Naive B cell (primary cell): ENCODE measurements around the gene TNNT2. TPM values are rescaled to one million over a fixed set of nuclear protein-coding genes. Genes with fewer than 3 reads are reported as not detected.

Experiments
- ATAC-seq, 2 donors: fragments of 150-1000 bp; cut with Tn5 transposase; 2 replicates each; pipeline ENCODE4 v1.10.0; 2021; ENCODE audit warnings: low read depth in 2 of 2, mild to moderate bottlenecking in 2 of 2, moderate library complexity in 2 of 2
- DNase-seq: peaks from one replicate; pipeline ENCODE4 v3.0.0; 2022
- H3K27ac Mint-ChIP-seq, 6 donors: one replicate each; pipeline ENCODE4 v1.8.0; 2020 to 2022; ENCODE audit warnings: mild to moderate bottlenecking in 6 of 6, mixed read lengths in 6 of 6, moderate library complexity in 5 of 6, inconsistent platforms in 2 of 6
- H3K27me3 Mint-ChIP-seq, 3 donors: one replicate each; pipeline ENCODE4 v1.8.0; 2021 to 2022; ENCODE audit warnings: mixed read lengths in 3 of 3, mild to moderate bottlenecking in 1 of 3
- H3K36me3 Mint-ChIP-seq, 2 donors: one replicate each; pipeline ENCODE4 v1.8.0; 2020 to 2022; ENCODE audit warnings: mixed read lengths in 2 of 2, inconsistent platforms in 1 of 2, mild to moderate bottlenecking in 1 of 2
- H3K4me1 Mint-ChIP-seq, 3 donors: one replicate each; pipeline ENCODE4 v1.8.0; 2020 to 2022; ENCODE audit warnings: mixed read lengths in 3 of 3, inconsistent platforms in 1 of 3, mild to moderate bottlenecking in 1 of 3, moderate library complexity in 1 of 3
- H3K4me3 Mint-ChIP-seq, 8 donors: one replicate each; pipeline ENCODE4 v1.8.0; 2020 to 2022; ENCODE audit warnings: mild to moderate bottlenecking in 8 of 8, mixed read lengths in 8 of 8, moderate library complexity in 8 of 8, inconsistent platforms in 2 of 8
- H3K9me3 Mint-ChIP-seq, 7 donors: one replicate each; pipeline ENCODE4 v1.8.0; 2020 to 2022; ENCODE audit warnings: mixed read lengths in 7 of 7, mild to moderate bottlenecking in 5 of 7, inconsistent platforms in 2 of 7, moderate library complexity in 1 of 7
- polyA plus RNA-seq, 6 donors: library from polyadenylated mRNA; unstranded; fragments of 300-500 nt; fragmentation: Illumina TruSeq; gene quantifications; one replicate each; pipeline ENCODE4 v1.2.3, GENCODE V29; 2021; ENCODE audit warnings: low read depth in 6 of 6

The TNNT2 gene
- polyA plus RNA-seq, 6 donors from 2014 or later: not detected

DNA sequence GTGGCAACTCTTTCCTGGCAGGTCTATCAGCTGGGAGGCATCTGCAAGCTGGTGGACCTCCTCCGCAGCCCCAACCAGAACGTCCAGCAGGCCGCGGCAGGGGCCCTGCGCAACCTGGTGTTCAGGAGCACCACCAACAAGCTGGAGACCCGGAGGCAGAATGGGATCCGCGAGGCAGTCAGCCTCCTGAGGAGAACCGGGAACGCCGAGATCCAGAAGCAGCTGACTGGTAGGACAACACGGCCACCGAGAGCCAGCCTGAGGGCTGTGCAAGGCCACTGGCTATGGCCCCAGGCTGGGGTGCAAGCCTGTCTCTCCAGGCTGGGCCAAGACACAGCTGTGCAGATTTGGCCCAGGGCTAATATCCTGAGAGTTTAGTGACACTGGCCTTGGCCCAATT is 59.9 kb downstream of the TNNT2 start:
- no peak overlapping the region for H3K27ac Mint-ChIP-seq
- ATAC-seq: no peak
- DNase-seq: no peak
- H3K4me1 Mint-ChIP-seq: no peaks in the 10 kb centered on the region
- H3K36me3 Mint-ChIP-seq: no peaks in the 10 kb centered on the region
- H3K9me3 Mint-ChIP-seq: peaks cover 0 to 10% (median 0%) of the 10 kb centered on the region in 7 donors
- peaks cover 6 to 26% (median 14%) of the 10 kb centered on the region in 3 donors for H3K27me3 Mint-ChIP-seq
- peak overlapping the region in 1 of 8 donors; percentile 6 for H3K4me3 Mint-ChIP-seq

DNA sequence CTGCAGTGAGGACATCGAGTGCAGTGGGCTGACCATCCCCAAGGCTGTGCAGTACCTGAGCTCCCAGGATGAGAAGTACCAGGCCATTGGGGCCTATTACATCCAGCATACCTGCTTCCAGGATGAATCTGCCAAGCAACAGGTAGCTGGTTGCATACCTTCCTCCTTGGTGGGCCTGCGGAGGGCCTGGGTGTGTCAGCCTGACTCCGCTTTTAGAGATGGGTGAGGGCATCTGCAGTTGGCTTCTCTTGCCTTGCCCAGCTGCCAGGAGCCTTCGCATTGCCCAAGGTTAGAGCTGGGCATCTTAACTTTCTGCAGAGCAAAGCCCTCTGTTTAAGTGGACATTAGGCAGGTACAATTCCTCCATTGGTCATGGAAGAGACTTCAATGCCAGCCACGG is 60.9 kb downstream of the TNNT2 start:
- Mint-ChIP-seq H3K36me3 (no peaks in the 10 kb centered on the region), H3K27me3 (peaks cover 8 to 27% (median 14%) of the 10 kb centered on the region in 3 donors), H3K4me3 (no peak overlapping the region), H3K4me1 (no peaks in the 10 kb centered on the region), H3K27ac (no peak overlapping the region), H3K9me3 (peaks cover 0 to 10% (median 0%) of the 10 kb centered on the region in 7 donors)
- ATAC-seq (no peak), DNase-seq (no peak)

GRCh38 chr1:201313086-201313485 is 64.4 kb downstream of the TNNT2 start:
- Mint-ChIP-seq H3K36me3 (no peaks in the 10 kb centered on the region), H3K4me3 (no peak overlapping the region), H3K9me3 (peaks cover 0 to 5% (median 0%) of the 10 kb centered on the region in 7 donors), H3K4me1 (no peaks in the 10 kb centered on the region), H3K27ac (no peak overlapping the region), H3K27me3 (peaks cover 25 to 47% (median 31%) of the 10 kb centered on the region in 3 donors)
- DNase-seq (no peak), ATAC-seq (no peak)

- no peaks in the 10 kb centered on the region for H3K4me1 Mint-ChIP-seq
- H3K9me3 Mint-ChIP-seq: peaks cover 0 to 5% (median 0%) of the 10 kb centered on the region in 7 donors
- H3K4me3 Mint-ChIP-seq: no peak overlapping the region
- no peak overlapping the region for H3K27ac Mint-ChIP-seq
- H3K36me3 Mint-ChIP-seq: no peaks in the 10 kb centered on the region
- H3K27me3 Mint-ChIP-seq: peaks cover 23 to 51% (median 35%) of the 10 kb centered on the region in 3 donors
- DNase-seq (no peak), ATAC-seq (no peak)
These were observed 65.2 kb downstream of the TNNT2 start for GRCh38 chr1:201312298-201312697.

GRCh38 chr1:201311356-201312011 is 66.0 kb downstream of the TNNT2 start:
- no peak for DNase-seq
- Mint-ChIP-seq H3K4me3 (no peak overlapping the region), H3K4me1 (no peaks in the 10 kb centered on the region), H3K27me3 (peaks cover 23 to 44% (median 35%) of the 10 kb centered on the region in 3 donors), H3K27ac (no peak overlapping the region), H3K36me3 (no peaks in the 10 kb centered on the region), H3K9me3 (peaks cover 0 to 5% (median 0%) of the 10 kb centered on the region in 7 donors)
- ATAC-seq: no peak

DNA sequence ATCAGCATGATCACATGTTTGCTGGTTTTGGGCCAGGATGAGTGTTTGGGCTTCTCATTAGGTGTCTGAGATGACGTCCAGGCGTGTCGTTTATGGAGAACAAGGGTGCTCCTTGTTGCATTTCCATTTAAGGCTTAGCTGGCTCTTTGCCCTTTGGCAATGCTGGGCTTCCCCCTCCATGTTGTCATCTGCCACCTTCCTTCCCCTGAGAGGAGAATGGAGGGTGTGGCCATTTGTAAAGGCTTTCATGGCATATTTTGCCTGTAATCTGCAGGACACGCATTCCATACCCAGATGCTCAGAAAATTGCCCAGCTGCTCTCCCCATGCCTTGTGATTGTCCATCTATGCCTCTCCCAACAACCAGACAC is 66.5 kb downstream of the TNNT2 start:
- ATAC-seq (no peak), DNase-seq (no peak)
- H3K9me3 Mint-ChIP-seq: peaks cover 0 to 4% (median 0%) of the 10 kb centered on the region in 7 donors
- H3K27me3 Mint-ChIP-seq: peaks cover 28 to 40% (median 33%) of the 10 kb centered on the region in 3 donors
- H3K4me1 Mint-ChIP-seq: no peaks in the 10 kb centered on the region
- H3K27ac Mint-ChIP-seq: no peak overlapping the region
- H3K36me3 Mint-ChIP-seq: no peaks in the 10 kb centered on the region
- no peak overlapping the region for H3K4me3 Mint-ChIP-seq

DNA sequence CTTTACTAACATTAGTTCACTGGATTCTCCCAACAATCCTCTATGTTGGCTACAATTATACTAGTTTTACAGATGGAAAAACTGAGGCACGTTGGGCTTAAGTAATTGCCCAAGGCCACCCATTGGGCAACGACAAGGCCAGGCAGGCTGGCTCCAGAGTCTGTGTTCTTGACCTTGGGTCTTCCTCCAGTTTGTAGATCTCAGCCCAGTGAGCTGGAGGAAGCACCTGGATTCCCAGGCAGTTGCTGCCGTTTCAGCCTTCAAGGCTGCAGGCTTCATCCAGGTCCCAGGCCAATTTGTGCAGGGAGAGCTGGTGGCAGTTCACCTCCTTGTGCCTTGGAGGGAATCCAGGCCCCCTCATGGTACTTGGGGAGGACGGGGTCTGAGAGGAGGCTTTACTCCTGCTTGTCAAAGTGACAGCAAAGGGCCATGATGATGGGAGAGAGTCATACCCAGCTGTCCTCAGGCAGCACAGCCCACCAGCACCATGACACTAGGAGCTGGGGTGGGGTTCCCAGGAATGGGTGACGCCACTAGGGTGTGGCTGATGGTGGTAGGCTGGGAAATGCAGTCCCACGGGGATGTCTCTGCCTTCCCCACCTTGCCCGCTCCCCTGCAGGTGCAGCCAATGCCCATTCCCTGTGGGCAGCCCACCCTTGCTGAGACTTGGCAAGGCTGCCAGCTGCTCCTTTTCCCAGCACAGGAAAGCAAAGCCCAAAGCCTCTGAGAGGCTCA is 67.1 kb downstream of the TNNT2 start:
- ATAC-seq (no peak), DNase-seq (no peak)
- peaks cover 0 to 1% (median 0%) of the 10 kb centered on the region in 7 donors for H3K9me3 Mint-ChIP-seq
- H3K27me3 Mint-ChIP-seq: peaks cover 28 to 35% (median 31%) of the 10 kb centered on the region in 3 donors
- H3K36me3 Mint-ChIP-seq: no peaks in the 10 kb centered on the region
- no peak overlapping the region for H3K4me3 Mint-ChIP-seq
- no peak overlapping the region for H3K27ac Mint-ChIP-seq
- H3K4me1 Mint-ChIP-seq: no peaks in the 10 kb centered on the region

DNA sequence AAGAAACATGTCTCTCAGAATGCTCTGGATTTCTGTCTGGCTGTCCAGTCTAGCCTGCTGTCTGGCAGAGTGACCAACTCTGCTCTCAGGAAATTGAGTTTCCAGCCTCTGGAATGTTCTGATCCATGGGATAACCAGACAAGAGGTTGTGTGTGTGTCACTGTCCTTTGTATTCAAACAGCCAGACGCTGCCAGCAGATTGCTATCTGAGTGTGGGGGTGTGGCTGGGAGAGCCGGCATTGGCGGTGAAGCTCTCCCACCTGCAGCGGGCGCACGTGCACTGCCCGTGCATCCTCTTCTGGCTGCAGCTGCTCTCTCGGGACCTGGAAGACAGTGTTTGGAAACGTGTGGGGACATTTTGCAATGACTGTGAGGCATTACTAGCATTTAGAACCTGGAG is 68.1 kb downstream of the TNNT2 start:
- no peak for ATAC-seq
- Mint-ChIP-seq H3K9me3 (peaks cover 0 to 1% (median 0%) of the 10 kb centered on the region in 7 donors), H3K27ac (peak overlapping the region in 1 of 6 donors; percentile 13), H3K36me3 (no peaks in the 10 kb centered on the region), H3K4me1 (no peaks in the 10 kb centered on the region), H3K27me3 (peaks cover 28 to 35% (median 31%) of the 10 kb centered on the region in 3 donors), H3K4me3 (no peak overlapping the region)
- no peak for DNase-seq

Other genes starting within 250 kb of the TNNT2 start
- 10 to 100 TPM; 24.6 to 43.5 (median 31.4) TPM for gene TMEM9, start 223.2 kb downstream of the TNNT2 start, polyA plus RNA-seq
- gene IGFN1, start 186.9 kb downstream of the TNNT2 start, polyA plus RNA-seq: not detected
- not detected for gene PKP1, start 94.2 kb downstream of the TNNT2 start, polyA plus RNA-seq
- gene LAD1, start 21.6 kb upstream of the TNNT2 start, polyA plus RNA-seq: not detected
- not detected for gene TNNI1, start 44.0 kb upstream of the TNNT2 start, polyA plus RNA-seq
- gene PHLDA3, start 91.5 kb upstream of the TNNT2 start, polyA plus RNA-seq: 1 to 10 TPM in 1 of 6 donors, not detected in 5; 1.1 TPM
- gene CSRP1, start 129.4 kb upstream of the TNNT2 start, polyA plus RNA-seq: 10 to 100 TPM; 25.4 to 35.4 (median 27.8) TPM
- gene NAV1, start 161.4 kb upstream of the TNNT2 start, polyA plus RNA-seq: 1 to 10 TPM in 3 of 6 donors, under 1 TPM in 3; 0.15 to 3.1 (median 1.0) TPM